ENCODE results near the gene CXorf49. TPM values are rescaled to one million over a fixed set of nuclear protein-coding genes. Genes with fewer than 3 reads are reported as not detected.
"Not testable (repeated sequence)": the region's sequence is repeated elsewhere in the genome, so short reads cannot be mapped to it uniquely, and the experiment has no call there.

The CXorf49 gene
- 1 to 10 TPM in 1 of 3 donors, under 1 TPM in 1, not detected in 1; 0.40 to 1.2 TPM for polyA plus RNA-seq

DNA sequence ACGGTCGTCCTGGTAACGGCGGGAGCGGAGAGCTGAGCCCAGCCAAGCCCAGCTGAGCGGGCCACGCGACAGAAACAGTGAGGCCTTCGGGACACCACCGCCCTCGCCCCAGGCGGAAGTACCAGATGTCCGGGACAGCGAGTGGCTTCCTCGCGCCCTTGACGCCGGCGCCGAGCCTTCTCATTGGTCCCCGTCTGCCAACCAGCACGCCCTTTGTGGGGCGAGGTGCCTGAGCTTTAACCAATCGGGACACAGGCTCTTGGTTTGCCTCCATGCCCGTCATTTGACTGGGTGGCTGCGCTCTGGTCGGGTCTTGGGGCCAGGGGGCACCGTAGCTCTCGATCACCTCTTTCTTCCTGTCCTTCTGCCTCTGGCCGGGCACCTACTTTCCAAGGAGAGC, at the start of gene CXorf49:
TSS of gene CXorf49 (minus strand) at position 101 of the 400 bp plus-strand sequence. CDS start 134 bp downstream, outside the sequence.
- no CpG with 5 or more reads among the region's 30 CpGs for WGBS, 3 donors
- H3K27ac ChIP-seq (ENCODE audit: low read depth, low read length), result not testable (repeated sequence)

DNA sequence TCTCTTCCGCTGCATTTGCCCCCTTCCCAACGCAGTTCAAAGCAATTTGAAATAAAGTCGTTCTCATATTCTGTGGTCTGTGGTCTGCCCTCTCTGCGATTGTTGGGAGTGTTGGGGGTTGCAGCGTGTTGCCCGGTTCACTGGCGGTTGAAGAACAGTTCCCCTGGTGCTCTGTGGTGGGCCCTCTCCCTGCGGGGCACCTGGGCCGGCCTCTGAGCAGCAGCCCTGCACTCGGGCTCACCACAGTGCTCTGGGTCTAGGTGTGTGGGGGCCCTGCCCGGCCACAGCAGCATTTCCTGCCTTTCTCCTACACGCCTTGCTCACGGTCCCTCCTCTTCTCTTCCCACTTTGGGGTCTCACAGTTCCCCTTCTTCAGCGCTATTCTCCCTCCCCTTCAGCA, 49.0 kb upstream of the CXorf49 start:
- not testable (repeated sequence) for H3K27ac ChIP-seq (ENCODE audit: low read depth, low read length)
- no CpG with 5 or more reads among the region's 14 CpGs for WGBS, 3 donors

DNA sequence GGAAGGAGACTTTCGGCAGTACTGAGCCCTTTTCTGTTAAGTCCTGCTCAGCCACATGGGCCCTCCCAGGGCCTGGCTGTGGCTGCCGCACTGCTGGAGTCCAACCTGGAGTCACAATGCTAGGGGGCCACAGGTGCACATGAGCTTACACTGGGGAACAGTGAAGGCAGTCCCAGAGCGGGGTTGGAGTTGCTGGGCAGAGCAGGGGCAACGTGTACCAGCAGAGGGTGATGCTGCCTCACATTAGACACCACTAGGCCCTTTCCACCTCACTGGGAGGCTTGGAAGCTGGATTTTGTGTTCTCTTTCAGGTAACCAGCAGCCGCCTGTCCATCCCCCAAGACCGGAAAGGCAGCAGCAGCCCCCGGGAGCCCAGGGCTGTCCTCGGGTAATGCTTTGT, 47.5 kb upstream of the CXorf49 start:
- H3K27ac ChIP-seq (ENCODE audit: low read depth, low read length), result not testable (repeated sequence)
- no CpG with 5 or more reads among the region's 8 CpGs for WGBS, 3 donors

DNA sequence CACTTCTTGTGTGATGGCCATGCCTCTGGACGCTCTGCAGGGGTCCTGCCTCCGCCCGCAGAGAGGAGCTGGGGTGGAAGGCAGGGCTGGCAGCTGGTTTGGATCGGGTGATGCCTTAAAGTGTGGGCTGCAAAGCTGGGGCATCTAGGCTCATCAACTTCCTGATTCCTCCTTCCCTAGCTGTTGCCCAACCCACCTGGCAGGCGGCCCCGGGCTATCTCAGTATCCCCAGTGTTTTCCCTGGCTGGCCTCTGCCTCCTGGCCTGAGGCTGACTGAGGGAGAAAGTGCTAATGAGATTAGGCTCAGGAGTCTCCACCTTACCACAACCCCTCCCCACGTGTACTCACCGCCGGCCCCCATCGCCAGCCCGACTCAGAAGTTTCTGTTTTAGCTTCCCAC, 46.7 kb upstream of the CXorf49 start:
- not testable (repeated sequence) for H3K27ac ChIP-seq (ENCODE audit: low read depth, low read length)
- WGBS, 3 donors, result no CpG with 5 or more reads among the region's 11 CpGs

DNA sequence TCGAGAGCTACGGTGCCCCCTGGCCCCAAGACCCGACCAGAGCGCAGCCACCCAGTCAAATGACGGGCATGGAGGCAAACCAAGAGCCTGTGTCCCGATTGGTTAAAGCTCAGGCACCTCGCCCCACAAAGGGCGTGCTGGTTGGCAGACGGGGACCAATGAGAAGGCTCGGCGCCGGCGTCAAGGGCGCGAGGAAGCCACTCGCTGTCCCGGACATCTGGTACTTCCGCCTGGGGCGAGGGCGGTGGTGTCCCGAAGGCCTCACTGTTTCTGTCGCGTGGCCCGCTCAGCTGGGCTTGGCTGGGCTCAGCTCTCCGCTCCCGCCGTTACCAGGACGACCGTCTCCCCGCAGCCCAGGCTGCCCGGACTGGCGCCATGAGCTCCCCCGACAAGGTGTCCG, 45.0 kb upstream of the CXorf49 start, which contains the start of gene CXorf49B:
TSS of gene CXorf49B (plus strand) at position 301 of the 400 bp plus-strand sequence. CDS start at position 376, 75 bp downstream.
- WGBS, 3 donors, result no CpG with 5 or more reads among the region's 34 CpGs
- H3K27ac ChIP-seq (ENCODE audit: low read depth, low read length), result not testable (repeated sequence)

DNA sequence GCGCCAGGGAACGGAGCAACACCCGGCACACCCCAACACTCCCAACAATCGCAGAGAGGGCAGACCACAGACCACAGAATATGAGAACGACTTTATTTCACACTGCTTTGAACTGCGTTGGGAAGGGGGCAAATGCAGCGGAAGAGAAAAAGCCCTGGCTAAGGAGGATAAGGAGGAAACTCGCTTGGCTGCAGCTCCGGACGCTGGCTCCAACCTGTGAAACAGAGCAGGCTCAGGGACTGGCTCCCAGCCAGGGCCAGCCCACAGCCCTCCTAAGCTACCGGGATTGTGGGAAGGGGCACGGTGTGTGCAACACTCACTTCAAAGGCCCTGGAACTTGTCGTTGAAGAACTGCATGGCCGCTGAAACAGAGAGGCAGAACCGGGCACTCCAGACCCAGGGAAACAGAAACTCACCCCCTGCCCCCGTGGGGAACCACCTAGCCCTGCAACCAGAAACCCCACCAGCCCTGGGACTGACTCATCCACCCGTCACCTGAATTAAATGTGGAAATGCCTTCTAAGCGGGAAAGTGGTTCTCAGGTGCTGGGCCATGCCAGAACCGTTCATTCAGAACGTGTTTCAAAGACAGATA, 42.7 kb upstream of the CXorf49 start:
- no CpG with 5 or more reads among the region's 20 CpGs for WGBS, 3 donors
- not testable (repeated sequence) for H3K27ac ChIP-seq (ENCODE audit: low read depth, low read length)

DNA sequence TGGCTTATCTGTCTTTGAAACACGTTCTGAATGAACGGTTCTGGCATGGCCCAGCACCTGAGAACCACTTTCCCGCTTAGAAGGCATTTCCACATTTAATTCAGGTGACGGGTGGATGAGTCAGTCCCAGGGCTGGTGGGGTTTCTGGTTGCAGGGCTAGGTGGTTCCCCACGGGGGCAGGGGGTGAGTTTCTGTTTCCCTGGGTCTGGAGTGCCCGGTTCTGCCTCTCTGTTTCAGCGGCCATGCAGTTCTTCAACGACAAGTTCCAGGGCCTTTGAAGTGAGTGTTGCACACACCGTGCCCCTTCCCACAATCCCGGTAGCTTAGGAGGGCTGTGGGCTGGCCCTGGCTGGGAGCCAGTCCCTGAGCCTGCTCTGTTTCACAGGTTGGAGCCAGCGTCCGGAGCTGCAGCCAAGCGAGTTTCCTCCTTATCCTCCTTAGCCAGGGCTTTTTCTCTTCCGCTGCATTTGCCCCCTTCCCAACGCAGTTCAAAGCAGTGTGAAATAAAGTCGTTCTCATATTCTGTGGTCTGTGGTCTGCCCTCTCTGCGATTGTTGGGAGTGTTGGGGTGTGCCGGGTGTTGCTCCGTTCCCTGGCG, 2.3 kb upstream of the CXorf49 start:
- H3K27ac ChIP-seq (ENCODE audit: low read depth, low read length), result not testable (repeated sequence)
- no CpG with 5 or more reads among the region's 20 CpGs for WGBS, 3 donors

DNA sequence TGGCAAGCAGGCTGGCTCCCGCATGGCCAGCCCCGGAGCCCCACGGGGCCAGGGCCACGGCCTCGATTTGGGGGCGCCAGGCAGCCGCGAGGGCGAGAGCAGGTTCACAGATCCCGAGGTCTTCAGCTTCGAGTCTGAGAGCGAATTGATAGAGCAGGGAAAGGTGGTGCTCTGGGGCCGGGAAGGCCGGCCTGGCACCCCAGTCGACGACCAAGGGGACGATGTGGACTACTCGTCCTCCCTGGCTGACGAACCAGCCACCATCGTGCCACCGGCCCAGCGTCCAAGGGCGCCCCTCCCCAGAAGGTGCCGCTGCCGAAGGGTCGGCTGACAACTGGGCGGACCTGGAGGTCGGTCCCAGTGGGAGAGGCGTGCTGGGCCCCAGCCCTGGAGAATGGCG, 1.1 kb upstream of the CXorf49 start:
- not testable (repeated sequence) for H3K27ac ChIP-seq (ENCODE audit: low read depth, low read length)
- 97% methylated on average over 6 of the region's 30 CpGs; no CpG with 5 or more reads in 2 of the 3 donors for WGBS, 3 donors

DNA sequence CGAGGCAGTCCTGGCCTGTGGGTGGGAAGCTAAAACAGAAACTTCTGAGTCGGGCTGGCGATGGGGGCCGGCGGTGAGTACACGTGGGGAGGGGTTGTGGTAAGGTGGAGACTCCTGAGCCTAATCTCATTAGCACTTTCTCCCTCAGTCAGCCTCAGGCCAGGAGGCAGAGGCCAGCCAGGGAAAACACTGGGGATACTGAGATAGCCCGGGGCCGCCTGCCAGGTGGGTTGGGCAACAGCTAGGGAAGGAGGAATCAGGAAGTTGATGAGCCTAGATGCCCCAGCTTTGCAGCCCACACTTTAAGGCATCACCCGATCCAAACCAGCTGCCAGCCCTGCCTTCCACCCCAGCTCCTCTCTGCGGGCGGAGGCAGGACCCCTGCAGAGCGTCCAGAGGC, 1.8 kb downstream of the CXorf49 start:
- no CpG with 5 or more reads among the region's 12 CpGs for WGBS, 3 donors
- not testable (repeated sequence) for H3K27ac ChIP-seq (ENCODE audit: low read depth, low read length)

DNA sequence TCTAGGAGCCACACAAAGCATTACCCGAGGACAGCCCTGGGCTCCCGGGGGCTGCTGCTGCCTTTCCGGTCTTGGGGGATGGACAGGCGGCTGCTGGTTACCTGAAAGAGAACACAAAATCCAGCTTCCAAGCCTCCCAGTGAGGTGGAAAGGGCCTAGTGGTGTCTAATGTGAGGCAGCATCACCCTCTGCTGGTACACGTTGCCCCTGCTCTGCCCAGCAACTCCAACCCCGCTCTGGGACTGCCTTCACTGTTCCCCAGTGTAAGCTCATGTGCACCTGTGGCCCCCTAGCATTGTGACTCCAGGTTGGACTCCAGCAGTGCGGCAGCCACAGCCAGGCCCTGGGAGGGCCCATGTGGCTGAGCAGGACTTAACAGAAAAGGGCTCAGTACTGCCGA, 2.5 kb downstream of the CXorf49 start:
- not testable (repeated sequence) for H3K27ac ChIP-seq (ENCODE audit: low read depth, low read length)
- no CpG with 5 or more reads among the region's 8 CpGs for WGBS, 3 donors

DNA sequence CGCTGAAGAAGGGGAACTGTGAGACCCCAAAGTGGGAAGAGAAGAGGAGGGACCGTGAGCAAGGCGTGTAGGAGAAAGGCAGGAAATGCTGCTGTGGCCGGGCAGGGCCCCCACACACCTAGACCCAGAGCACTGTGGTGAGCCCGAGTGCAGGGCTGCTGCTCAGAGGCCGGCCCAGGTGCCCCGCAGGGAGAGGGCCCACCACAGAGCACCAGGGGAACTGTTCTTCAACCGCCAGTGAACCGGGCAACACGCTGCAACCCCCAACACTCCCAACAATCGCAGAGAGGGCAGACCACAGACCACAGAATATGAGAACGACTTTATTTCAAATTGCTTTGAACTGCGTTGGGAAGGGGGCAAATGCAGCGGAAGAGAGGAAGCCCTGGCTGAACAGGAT, 4.0 kb downstream of the CXorf49 start:
- H3K27ac ChIP-seq (ENCODE audit: low read depth, low read length), result not testable (repeated sequence)
- no CpG with 5 or more reads among the region's 14 CpGs for WGBS, 3 donors

DNA sequence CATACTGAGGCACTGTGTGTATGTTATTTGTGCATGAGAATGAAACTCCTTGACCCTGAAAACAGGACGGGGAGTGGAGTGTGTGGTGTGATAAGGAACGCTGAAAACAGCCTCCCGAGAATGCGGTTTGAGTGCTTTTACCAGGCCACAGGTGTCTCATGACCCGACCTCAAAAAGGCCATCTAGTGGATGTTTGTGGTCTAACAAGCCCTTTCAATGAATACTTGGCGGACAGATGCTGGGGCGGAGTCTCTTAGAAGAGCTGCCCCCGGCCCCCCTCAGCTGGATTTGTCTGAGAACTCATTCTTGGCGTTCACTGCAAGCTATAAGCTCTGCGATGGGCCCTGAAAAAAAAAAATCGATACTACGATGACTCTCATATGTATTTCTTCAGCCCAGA, 15.2 kb downstream of the CXorf49 start:
- WGBS, 3 donors, result no CpG with 5 or more reads among the region's 12 CpGs
- H3K27ac ChIP-seq (ENCODE audit: low read depth, low read length), result not testable (repeated sequence)

DNA sequence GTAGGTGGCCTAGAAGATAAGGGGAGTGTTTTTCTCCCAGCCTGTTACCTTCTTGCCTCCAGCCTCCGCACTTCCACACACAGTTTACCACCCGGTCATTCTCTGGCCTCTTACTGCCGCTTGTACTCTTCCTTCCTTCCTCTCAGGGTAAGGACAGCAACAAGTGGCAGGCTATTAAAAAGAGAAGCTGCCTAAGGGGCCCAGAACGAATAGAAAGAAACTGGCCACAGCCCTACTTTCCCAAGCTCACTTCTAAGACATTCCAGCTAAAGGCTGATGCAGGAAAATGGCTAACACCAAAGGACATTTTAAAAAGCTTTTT, 19.1 kb downstream of the CXorf49 start:
- not testable (repeated sequence) for H3K27ac ChIP-seq (ENCODE audit: low read depth, low read length)
- WGBS, 3 donors, result no CpG with 5 or more reads among the region's 4 CpGs

DNA sequence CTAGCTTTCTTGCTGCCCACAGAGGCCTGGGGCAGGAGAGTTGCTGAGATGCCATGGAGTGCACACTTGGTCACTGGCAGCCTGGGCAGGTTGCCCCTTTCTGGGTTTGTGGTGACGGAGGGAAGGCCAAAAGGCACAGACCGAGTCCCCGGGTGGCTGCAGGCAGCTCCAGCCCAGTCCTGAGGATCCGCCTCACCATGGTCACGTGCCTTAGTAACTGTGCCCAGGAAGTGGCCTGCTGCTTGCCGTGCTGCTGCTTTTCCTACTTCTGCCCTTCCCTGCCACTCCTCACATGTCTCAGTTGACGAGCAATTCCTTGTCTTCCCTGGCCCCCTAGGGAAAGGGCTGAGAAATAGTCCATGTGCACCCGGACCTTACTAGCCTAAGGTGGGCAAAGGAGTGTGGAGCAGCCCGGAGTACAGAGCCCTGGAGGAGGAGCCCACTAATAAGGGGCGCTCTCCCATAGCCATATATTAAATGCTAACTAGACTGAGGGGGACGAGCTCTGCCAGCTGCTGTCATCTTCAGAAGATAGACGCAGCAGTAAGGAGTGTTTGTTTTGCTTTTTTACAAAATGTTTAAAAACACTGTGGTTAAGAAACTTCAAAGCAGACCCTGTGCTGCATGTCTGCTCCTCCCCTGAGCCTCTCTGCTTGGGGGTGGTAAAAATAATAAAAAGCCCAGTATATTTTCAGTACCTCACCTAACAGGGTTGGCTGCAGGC, 19.6 kb downstream of the CXorf49 start:
- not testable (repeated sequence) for H3K27ac ChIP-seq (ENCODE audit: low read depth, low read length)
- no CpG with 5 or more reads among the region's 12 CpGs for WGBS, 3 donors

DNA sequence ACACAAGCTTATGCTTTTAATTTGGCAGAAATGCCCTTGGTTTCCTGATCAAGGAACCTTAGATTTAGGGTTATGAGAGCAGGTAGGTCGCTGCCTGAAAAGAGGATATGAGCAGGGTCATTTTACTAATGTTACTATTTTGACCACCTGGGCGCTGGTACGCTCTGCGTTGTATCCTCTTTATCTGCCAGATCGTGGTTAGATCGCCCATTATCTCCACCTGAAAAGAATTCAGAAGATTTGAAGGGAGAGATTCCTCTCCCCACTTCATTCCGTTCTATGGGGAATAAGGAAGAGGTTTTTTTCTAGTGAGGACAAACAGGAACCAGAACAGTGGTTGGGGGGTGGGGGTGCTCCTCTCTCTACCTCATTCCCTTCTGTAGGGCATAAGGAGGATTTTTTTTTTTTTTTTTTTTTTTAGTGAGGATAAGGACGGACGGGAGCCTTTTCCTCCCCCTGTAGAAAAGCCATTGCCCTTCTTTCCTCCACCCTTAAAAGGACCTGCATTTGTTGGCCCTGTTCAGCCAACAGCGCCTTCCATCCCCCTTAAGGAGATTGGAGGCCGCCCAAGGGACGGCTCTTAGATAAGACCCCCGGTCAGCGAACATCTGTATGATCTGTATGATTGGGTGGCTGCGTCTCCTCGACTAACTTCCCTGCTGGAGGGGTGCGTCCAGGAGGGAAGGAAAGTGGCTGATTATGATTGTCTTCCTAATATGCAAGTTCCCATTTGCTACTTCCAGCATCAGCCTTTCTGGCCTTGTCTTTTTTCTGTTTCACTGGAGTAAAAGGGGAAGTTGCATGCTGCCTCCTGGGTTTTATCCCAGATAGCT, 20.4 kb downstream of the CXorf49 start:
- H3K27ac ChIP-seq (ENCODE audit: low read depth, low read length), result not testable (repeated sequence)
- no CpG with 5 or more reads among the region's 17 CpGs for WGBS, 3 donors

DNA sequence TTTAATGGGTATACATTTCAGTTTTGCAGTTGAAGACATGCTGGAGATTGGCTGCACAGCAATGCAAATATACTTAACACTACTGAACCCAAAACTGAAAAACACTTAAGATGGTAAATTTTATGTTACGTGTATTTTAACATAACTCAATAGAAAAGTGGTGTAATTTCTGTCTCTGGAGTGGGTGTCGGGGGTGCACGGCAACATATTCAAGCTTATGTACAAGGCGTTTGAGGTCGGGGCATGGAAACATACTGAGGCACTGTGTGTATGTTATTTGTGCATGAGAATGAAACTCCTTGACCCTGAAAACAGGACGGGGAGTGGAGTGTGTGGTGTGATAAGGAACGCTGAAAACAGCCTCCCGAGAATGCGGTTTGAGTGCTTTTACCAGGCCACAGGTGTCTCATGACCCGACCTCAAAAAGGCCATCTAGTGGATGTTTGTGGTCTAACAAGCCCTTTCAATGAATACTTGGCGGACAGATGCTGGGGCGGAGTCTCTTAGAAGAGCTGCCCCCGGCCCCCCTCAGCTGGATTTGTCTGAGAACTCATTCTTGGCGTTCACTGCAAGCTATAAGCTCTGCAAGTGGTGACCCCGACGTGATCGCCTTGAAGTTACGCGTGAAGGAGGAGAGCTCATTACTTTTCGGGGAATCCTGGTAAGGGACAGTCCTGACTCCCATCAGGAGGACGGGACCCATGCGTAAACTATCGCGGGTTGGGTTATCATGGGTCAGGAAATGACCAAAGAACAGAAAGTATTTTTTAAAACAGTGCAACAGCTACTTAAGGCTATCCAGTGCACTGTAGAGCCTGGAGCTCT, 21.2 kb downstream of the CXorf49 start:
- no CpG with 5 or more reads among the region's 24 CpGs for WGBS, 3 donors
- not testable (repeated sequence) for H3K27ac ChIP-seq (ENCODE audit: low read depth, low read length)

DNA sequence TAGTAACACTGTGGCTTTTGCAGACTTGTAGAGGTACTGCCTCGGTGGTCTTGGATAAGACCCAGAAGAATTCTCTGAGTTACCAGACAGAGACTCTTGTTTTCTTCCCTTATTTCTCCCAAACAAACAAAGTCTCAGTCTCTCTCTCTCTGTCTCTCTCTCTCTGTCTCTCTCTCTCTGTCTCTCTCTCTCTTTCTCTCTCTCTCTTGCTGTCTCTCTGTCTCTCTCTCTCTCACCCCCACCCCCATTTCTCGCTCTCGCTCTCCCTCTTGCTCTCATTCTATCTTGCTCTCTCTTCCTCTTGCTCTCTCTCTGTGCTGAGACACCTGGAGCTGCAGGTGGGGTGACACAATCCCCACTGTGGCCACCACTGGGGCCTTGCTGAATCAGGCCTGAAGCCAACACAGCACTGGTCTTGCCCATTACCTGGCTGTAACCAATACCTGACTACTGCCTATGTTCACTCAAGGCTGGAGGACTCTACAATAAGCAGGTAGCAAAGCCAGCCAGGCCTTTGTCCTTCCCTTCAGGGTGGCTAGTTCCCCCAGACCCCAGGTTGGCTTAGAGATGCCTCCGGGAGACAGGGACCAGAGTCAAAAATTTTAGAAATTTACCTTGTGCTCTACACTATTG, 38.4 kb downstream of the CXorf49 start:
- 88 to 96% (median 96%) methylated on average over 4 of the region's 4 CpGs for WGBS, 3 donors
- no peak overlapping the region for H3K27ac ChIP-seq (ENCODE audit: low read depth, low read length)

DNA sequence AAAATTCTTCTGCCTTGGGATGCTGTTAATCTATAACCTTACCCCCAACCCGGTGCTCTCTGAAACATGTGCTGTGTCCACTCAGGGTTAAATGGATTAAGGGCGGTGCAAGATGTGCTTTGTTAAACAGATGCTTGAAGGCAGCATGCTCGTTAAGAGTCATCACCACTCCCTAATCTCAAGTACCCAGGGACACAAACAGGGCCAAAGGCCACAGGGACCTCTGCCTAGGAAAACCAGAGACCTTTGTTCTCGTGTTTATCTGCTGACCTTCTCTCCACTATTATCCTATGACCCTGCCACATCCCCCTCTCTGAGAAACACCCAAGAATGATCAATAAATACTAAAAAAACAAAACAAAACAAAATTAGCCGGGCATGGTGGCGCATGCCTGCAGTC, 40.9 kb downstream of the CXorf49 start:
- WGBS, 3 donors, result 73 to 92% (median 83%) methylated on average over 2 to 4 of the region's 6 CpGs
- H3K27ac ChIP-seq (ENCODE audit: low read depth, low read length), result not testable (repeated sequence)
